Transverse colon (tissue), 4 donors: ENCODE results near the gene ADH1A. TPM values are rescaled to one million over a fixed set of nuclear protein-coding genes. Genes with fewer than 3 reads are reported as not detected.

Experiments
- DNase-seq: peaks from one replicate; pipeline ENCODE4 v3.0.0-alpha.2; 2019
- H3K27ac ChIP-seq, 4 donors: fragments of 200-600 bp; sonication (generic); 2 replicates each; pipeline ENCODE4 v1.5.1; 2016 to 2018; ENCODE audit warnings: inconsistent platforms in 4 of 4
- H3K27me3 ChIP-seq: fragments of 200-600 bp; sonication (generic); 2 replicates; pipeline ENCODE4 v1.5.1; 2017; ENCODE audit warnings: inconsistent platforms
- H3K36me3 ChIP-seq, 4 donors: fragments of 200-600 bp; sonication (generic); 2 replicates each; pipeline ENCODE4 v1.5.1; 2017 to 2019; ENCODE audit warnings: inconsistent platforms in 4 of 4
- H3K4me1 ChIP-seq, 4 donors: fragments of 200-600 bp; sonication (generic); 2 replicates each; pipeline ENCODE4 v1.5.1; 2017 to 2020; ENCODE audit warnings: inconsistent platforms in 4 of 4
- H3K4me3 ChIP-seq, 4 donors: fragments of 200-600 bp; sonication (generic); 1 replicate in 1 of 4; 2 replicates in 3 of 4; pipeline versions ENCODE4 v1.5.1 to v1.6.1; 2017 to 2019; ENCODE audit warnings: inconsistent platforms in 4 of 4
- H3K9me3 ChIP-seq, 2 donors: fragments of 200-600 bp; sonication (generic); 2 replicates each; pipeline ENCODE4 v1.5.1; 2017 to 2019; ENCODE audit warnings: inconsistent platforms in 2 of 2
- EP300 ChIP-seq: sonication (generic); formaldehyde crosslinking; IDR thresholded peaks from one replicate; pipeline ENCODE4 v1.6.1; 2017; ENCODE audit warnings: antibody characterized with exemption, low read depth
- POLR2A ChIP-seq: fragments of 450-650 bp; IDR thresholded peaks from one replicate; pipeline ENCODE4 v1.6.1; 2016; ENCODE audit warnings: antibody characterized with exemption, mild to moderate bottlenecking, moderate library complexity
- POLR2AphosphoS5 ChIP-seq, 3 donors: sonication (generic); formaldehyde crosslinking; IDR thresholded peaks; one replicate each; pipeline ENCODE4 v1.6.1; 2016; ENCODE audit warnings: antibody characterized with exemption in 3 of 3
- WGBS, 2 donors: methylation state at CpG; one replicate each; pipeline ENCODE4 v1.1.5; 2018; ENCODE audit warnings: low coverage in 1 of 2; 5-methylcytosine and 5-hydroxymethylcytosine counted together
- in situ Hi-C, 4 donors: fragments of 200-750 bp; cut with MboI; loops; one replicate each; pipeline versions ENCODE4 v1.15.0 to v1.15.1; 2017; ENCODE audit warnings: low sequenced_read_pairs in 3 of 4, low pct_ligation_motif_present in 1 of 4, low pct_unique_long_range_greater_than_20kb in 1 of 4
- intact Hi-C: fragments of 100-400 bp; cut with DNase I; formaldehyde crosslinking; loops from one replicate; pipeline ENCODE4 v1.15.1; 2023; ENCODE audit warnings: low total_unique reads
- total RNA-seq, 4 donors: library from RNA; depleted of rRNA; stranded (reverse); fragments of >200 nt; gene quantifications; one replicate each; pipeline ENCODE4 v1.1.0, GENCODE V29; 2016
- TF ChIP-seq, protein P1 (sequence below), 5 experiments: fragments of 200-600 bp in 3 of 5; fragments of 450-650 bp in 2 of 5; sonication (generic) in 3 of 5; IDR thresholded peaks; 1 replicate in 2 of 5; 2 replicates in 3 of 5; pipeline ENCODE4 v1.5.1; 2016 to 2017; ENCODE audit warnings: antibody characterized with exemption in 5 of 5, inconsistent platforms in 3 of 5, mild to moderate bottlenecking in 2 of 5, moderate library complexity in 1 of 5

The ADH1A gene
- total RNA-seq, 4 donors from 2014 or later: not detected

- Histone ChIP-seq H3K27ac (no peak overlapping the region), H3K4me1 (no peaks in the 10 kb centered on the region), H3K4me3 (no peak overlapping the region), H3K36me3 (no peaks in the 10 kb centered on the region), H3K27me3 (no peaks in the 10 kb centered on the region), H3K9me3 (no peaks in the 10 kb centered on the region)
- TF ChIP-seq POLR2AphosphoS5 (IDR thresholded peaks at IDR 0.05) (no peak), EP300 (no peak)
- TF ChIP-seq, protein P1, sequence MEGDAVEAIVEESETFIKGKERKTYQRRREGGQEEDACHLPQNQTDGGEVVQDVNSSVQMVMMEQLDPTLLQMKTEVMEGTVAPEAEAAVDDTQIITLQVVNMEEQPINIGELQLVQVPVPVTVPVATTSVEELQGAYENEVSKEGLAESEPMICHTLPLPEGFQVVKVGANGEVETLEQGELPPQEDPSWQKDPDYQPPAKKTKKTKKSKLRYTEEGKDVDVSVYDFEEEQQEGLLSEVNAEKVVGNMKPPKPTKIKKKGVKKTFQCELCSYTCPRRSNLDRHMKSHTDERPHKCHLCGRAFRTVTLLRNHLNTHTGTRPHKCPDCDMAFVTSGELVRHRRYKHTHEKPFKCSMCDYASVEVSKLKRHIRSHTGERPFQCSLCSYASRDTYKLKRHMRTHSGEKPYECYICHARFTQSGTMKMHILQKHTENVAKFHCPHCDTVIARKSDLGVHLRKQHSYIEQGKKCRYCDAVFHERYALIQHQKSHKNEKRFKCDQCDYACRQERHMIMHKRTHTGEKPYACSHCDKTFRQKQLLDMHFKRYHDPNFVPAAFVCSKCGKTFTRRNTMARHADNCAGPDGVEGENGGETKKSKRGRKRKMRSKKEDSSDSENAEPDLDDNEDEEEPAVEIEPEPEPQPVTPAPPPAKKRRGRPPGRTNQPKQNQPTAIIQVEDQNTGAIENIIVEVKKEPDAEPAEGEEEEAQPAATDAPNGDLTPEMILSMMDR (IDR thresholded peaks at IDR 0.05): no peak
- intact Hi-C loops: no loop called here
- in situ Hi-C loops: no loop called here
- no peak for DNase-seq
- 72 to 86% methylated on average over 1 to 2 of the region's 2 CpGs for WGBS, 2 donors
These were observed 8.1 kb downstream of the ADH1A start for GRCh38 chr4:99282731-99283130.

DNA sequence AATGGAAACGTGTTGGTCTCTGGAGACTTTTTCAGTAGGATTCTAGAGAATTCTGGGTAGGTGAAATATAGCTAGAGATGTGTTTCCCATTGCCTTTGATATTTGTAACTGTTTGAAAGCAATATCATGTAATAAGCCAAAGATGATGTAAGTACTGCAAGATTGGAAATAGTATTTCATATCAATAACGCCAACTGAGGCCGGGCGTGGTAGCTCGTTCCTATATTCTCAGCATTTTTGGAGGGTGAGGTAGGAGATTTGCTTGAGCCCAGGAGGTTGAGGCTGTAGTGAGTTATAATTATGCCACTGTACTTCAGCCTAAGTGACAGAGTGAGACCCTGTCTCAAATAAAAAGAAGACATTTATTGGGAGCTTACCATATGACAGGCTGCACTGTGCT is 9.5 kb downstream of the ADH1A start:
- no peak for DNase-seq
- WGBS, 2 donors: 91 to 95% methylated on average over 5 of the region's 5 CpGs
- Histone ChIP-seq H3K27ac (no peak overlapping the region), H3K27me3 (no peaks in the 10 kb centered on the region), H3K36me3 (no peaks in the 10 kb centered on the region), H3K4me3 (no peak overlapping the region), H3K4me1 (no peaks in the 10 kb centered on the region), H3K9me3 (no peaks in the 10 kb centered on the region)
- in situ Hi-C loops (no loop called here), intact Hi-C loops (no loop called here)
- TF ChIP-seq POLR2A (no peak), EP300 (no peak), POLR2AphosphoS5 (IDR thresholded peaks at IDR 0.05) (no peak)
- TF ChIP-seq, protein P1 (IDR thresholded peaks at IDR 0.05): no peak

DNA sequence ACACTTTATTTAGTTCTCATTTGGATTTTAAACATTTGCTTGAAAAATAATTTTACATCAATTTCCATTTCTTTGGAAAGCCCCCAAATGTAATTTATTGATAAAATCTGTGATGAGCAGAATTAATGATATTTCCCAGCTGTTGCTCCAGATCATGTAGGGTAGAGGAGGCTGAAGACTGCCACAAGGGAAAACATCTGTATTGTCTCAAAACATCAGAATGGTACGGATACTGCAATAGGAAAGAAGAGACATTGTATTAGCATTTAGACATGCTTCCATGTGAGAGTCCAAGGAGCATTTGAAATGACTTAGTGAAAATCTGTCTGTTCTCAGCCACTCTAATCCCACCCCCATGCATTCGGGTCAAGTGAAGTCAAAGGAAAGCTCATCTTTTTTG is 14.4 kb downstream of the ADH1A start:
- Histone ChIP-seq H3K36me3 (no peaks in the 10 kb centered on the region), H3K27me3 (no peaks in the 10 kb centered on the region), H3K4me3 (no peak overlapping the region), H3K9me3 (no peaks in the 10 kb centered on the region), H3K27ac (no peak overlapping the region), H3K4me1 (peaks cover 0 to 7% (median 0%) of the 10 kb centered on the region in 4 donors)
- no peak for DNase-seq
- in situ Hi-C loops (no loop called here), intact Hi-C loops (no loop called here)
- WGBS, 2 donors: 45 to 75% methylated on average over 2 of the region's 2 CpGs
- TF ChIP-seq POLR2A: no peak

- TF ChIP-seq POLR2A (no peak), POLR2AphosphoS5 (IDR thresholded peaks at IDR 0.05) (no peak), EP300 (no peak)
- TF ChIP-seq, protein P1 (IDR thresholded peaks at IDR 0.05): no peak
- WGBS, 2 donors: 71 to 73% methylated on average over 3 of the region's 3 CpGs
- DNase-seq: no peak
- intact Hi-C loops: no loop called here
- in situ Hi-C loops: no loop called here
- Histone ChIP-seq H3K4me3 (no peak overlapping the region), H3K27me3 (no peaks in the 10 kb centered on the region), H3K36me3 (no peaks in the 10 kb centered on the region), H3K27ac (no peak overlapping the region), H3K4me1 (peaks cover 0 to 7% (median 0%) of the 10 kb centered on the region in 4 donors), H3K9me3 (no peaks in the 10 kb centered on the region)
These were observed 14.9 kb downstream of the ADH1A start for GRCh38 chr4:99275885-99276284.

GRCh38 chr4:99275050-99275449 is 15.7 kb downstream of the ADH1A start:
- Histone ChIP-seq H3K9me3 (no peaks in the 10 kb centered on the region), H3K4me1 (peaks cover 0 to 7% (median 0%) of the 10 kb centered on the region in 4 donors), H3K27ac (no peak overlapping the region), H3K36me3 (no peaks in the 10 kb centered on the region), H3K27me3 (no peaks in the 10 kb centered on the region), H3K4me3 (no peak overlapping the region)
- 88 to 93% methylated on average over 5 of the region's 5 CpGs for WGBS, 2 donors
- DNase-seq: no peak
- intact Hi-C loops: no loop called here
- in situ Hi-C loops: no loop called here
- TF ChIP-seq, protein P1 (IDR thresholded peaks at IDR 0.05): no peak
- TF ChIP-seq EP300 (no peak), POLR2AphosphoS5 (IDR thresholded peaks at IDR 0.05) (no peak), POLR2A (no peak)
